ENCODE data around the gene RAVER2. TPM values are rescaled to one million over a fixed set of nuclear protein-coding genes. Genes with fewer than 3 reads are reported as not detected.

RAVER2 gene
- total RNA-seq, 2 experiments from 2014 or later, result 2.6 to 3.1 TPM

GRCh38 chr1:64878931-64879611 is 134.2 kb downstream of the RAVER2 start:
- ATAC-seq (no peak), DNase-seq (no peak)
- ChIA-PET CTCF (interaction anchor here (2.4 kb wide), 1 partner anchor 8 kb away, joined by 8 read pairs; no protein-coding TSS in a partner anchor), POLR2A (no interaction called here)
- Mint-ChIP-seq H3K27me3 (no peaks in the 10 kb centered on the region), H3K4me1 (ENCODE audit: low read depth) (peaks cover 61% of the 10 kb centered on the region), H3K4me3 (no peak overlapping the region), H3K36me3 (ENCODE audit: low read depth) (peaks cover 48% of the 10 kb centered on the region), H3K27ac (no peak overlapping the region), H3K9me3 (no peaks in the 10 kb centered on the region)
- TF ChIP-seq, protein P1, sequence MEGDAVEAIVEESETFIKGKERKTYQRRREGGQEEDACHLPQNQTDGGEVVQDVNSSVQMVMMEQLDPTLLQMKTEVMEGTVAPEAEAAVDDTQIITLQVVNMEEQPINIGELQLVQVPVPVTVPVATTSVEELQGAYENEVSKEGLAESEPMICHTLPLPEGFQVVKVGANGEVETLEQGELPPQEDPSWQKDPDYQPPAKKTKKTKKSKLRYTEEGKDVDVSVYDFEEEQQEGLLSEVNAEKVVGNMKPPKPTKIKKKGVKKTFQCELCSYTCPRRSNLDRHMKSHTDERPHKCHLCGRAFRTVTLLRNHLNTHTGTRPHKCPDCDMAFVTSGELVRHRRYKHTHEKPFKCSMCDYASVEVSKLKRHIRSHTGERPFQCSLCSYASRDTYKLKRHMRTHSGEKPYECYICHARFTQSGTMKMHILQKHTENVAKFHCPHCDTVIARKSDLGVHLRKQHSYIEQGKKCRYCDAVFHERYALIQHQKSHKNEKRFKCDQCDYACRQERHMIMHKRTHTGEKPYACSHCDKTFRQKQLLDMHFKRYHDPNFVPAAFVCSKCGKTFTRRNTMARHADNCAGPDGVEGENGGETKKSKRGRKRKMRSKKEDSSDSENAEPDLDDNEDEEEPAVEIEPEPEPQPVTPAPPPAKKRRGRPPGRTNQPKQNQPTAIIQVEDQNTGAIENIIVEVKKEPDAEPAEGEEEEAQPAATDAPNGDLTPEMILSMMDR (IDR thresholded peaks at IDR 0.05), result no peak
- intact Hi-C loops (cut with micrococcal nuclease), result loop anchor here (5.0 kb wide), 1 partner anchor 83 kb away; no protein-coding TSS in a partner anchor

GRCh38 chr1:64880449-64880848 is 135.6 kb downstream of the RAVER2 start:
- peaks cover 64% of the 10 kb centered on the region for H3K4me1 Mint-ChIP-seq (ENCODE audit: low read depth)
- TF ChIP-seq, protein P1 (IDR thresholded peaks at IDR 0.05), result no peak
- POLR2A ChIA-PET, result no interaction called here
- DNase-seq (no peak), ATAC-seq (no peak)
- H3K9me3 Mint-ChIP-seq, result no peaks in the 10 kb centered on the region
- intact Hi-C loops (cut with micrococcal nuclease), result no loop called here
- no peaks in the 10 kb centered on the region for H3K27me3 Mint-ChIP-seq
- CTCF ChIA-PET, result interaction anchor here (1.8 kb wide), 1 partner anchor 23 kb away, joined by 5 read pairs; no protein-coding TSS in a partner anchor
- H3K27ac Mint-ChIP-seq, result no peak overlapping the region
- H3K4me3 Mint-ChIP-seq, result no peak overlapping the region
- peaks cover 41% of the 10 kb centered on the region for H3K36me3 Mint-ChIP-seq (ENCODE audit: low read depth)

DNA sequence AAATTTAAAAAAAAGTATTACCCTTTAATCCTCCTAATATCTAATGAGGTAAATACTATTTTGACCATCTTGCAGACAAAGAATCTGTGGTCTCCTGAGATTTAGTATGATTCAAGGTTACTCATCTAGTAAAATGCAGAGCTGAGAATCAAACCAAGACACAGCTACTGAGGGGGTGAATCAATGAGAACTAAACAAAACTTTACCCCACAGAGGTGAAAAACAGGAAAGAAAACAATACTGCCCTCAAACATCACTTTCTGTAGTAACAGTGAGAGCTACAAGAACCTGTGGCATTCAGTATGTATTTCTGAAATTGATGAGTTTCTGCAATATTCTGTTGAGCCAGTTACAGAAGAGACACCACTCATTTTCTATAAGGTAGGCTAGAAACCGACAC is 136.4 kb downstream of the RAVER2 start:
- H3K27ac Mint-ChIP-seq, result peak overlapping the region; percentile 16
- peaks cover 33% of the 10 kb centered on the region for H3K36me3 Mint-ChIP-seq (ENCODE audit: low read depth)
- no peaks in the 10 kb centered on the region for H3K27me3 Mint-ChIP-seq
- ATAC-seq (peak; percentile 57), DNase-seq (no peak)
- no peak overlapping the region for H3K4me3 Mint-ChIP-seq
- ChIA-PET CTCF (interaction anchor here (1.7 to 1.8 kb wide), 2 partner anchors 22 to 194 kb away, joined by 5 read pairs; no protein-coding TSS in a partner anchor), POLR2A (interaction anchor here (1.6 kb wide), 1 partner anchor 81 kb away, joined by 4 read pairs; no protein-coding TSS in a partner anchor)
- H3K4me1 Mint-ChIP-seq (ENCODE audit: low read depth), result peaks cover 60% of the 10 kb centered on the region
- intact Hi-C loops (cut with micrococcal nuclease), result no loop called here
- TF ChIP-seq, protein P1 (IDR thresholded peaks at IDR 0.05), result no peak
- no peaks in the 10 kb centered on the region for H3K9me3 Mint-ChIP-seq

Other genes starting within 250 kb of the RAVER2 start
- gene JAK1, start 221.5 kb downstream of the RAVER2 start, total RNA-seq, result 100 to 1,000 TPM in 1 of 2 experiments, 10 to 100 TPM in 1; 96.3 to 108 TPM

All from activated CD8-positive, alpha-beta T cell treated with anti-CD3 and anti-CD28 coated beads for 36 hours (primary cell).